Measurements from ENCODE around the gene THSD7B.
A peak's percentile ranks its signal among the peaks of the same experiment; 100 is the strongest.
"Not testable (repeated sequence)": the region's sequence is repeated elsewhere in the genome, so short reads cannot be mapped to it uniquely, and the experiment has no call there.

Gene THSD7B

GRCh38 chr2:137435162-137435561 lies 669.8 kb downstream of the THSD7B start:
- DNase-seq = no peak

GRCh38 chr2:137437386-137437785 lies 672.0 kb downstream of the THSD7B start:
- no peak for DNase-seq

GRCh38 chr2:137444970-137445369 lies 679.6 kb downstream of the THSD7B start:
- no peak for DNase-seq

- no peak for DNase-seq
Observed at GRCh38 chr2:137449454-137449853, 684.1 kb downstream of the THSD7B start.

- no peak for DNase-seq
Observed at GRCh38 chr2:137454886-137455285, 689.5 kb downstream of the THSD7B start.

- DNase-seq = peak; percentile 18 to 31
Observed at GRCh38 chr2:137467246-137467862, 702.0 kb downstream of the THSD7B start.

- no peak for DNase-seq
Observed at GRCh38 chr2:137493261-137493660, 727.9 kb downstream of the THSD7B start.

GRCh38 chr2:137500599-137500998 lies 735.3 kb downstream of the THSD7B start:
- no peak for DNase-seq

- DNase-seq = no peak
Observed at GRCh38 chr2:137507237-137507636, 741.9 kb downstream of the THSD7B start.

GRCh38 chr2:137508739-137509384 lies 743.5 kb downstream of the THSD7B start:
- DNase-seq = no peak

- no peak for DNase-seq
Observed at GRCh38 chr2:137511526-137511925, 746.2 kb downstream of the THSD7B start.

GRCh38 chr2:137521653-137522619 lies 756.6 kb downstream of the THSD7B start:
- no peak for DNase-seq

- DNase-seq = no peak
Observed at GRCh38 chr2:137522620-137523011, 757.3 kb downstream of the THSD7B start.

GRCh38 chr2:137523931-137524330 lies 758.6 kb downstream of the THSD7B start:
- DNase-seq = no peak

- no peak for DNase-seq
Observed at GRCh38 chr2:137525132-137525531, 759.8 kb downstream of the THSD7B start.

GRCh38 chr2:137525641-137526190 lies 760.4 kb downstream of the THSD7B start:
- DNase-seq = no peak

- no peak for DNase-seq
Observed at GRCh38 chr2:137535897-137536296, 770.6 kb downstream of the THSD7B start.

- no peak for DNase-seq
Observed at GRCh38 chr2:137539336-137539735, 774.0 kb downstream of the THSD7B start.

- DNase-seq = no peak
Observed at GRCh38 chr2:137547842-137548241, 782.5 kb downstream of the THSD7B start.

- DNase-seq = no peak
Observed at GRCh38 chr2:137566387-137566786, 801.0 kb downstream of the THSD7B start.

GRCh38 chr2:137570484-137570883 lies 805.1 kb downstream of the THSD7B start:
- DNase-seq = no peak

GRCh38 chr2:137587834-137588233 lies 822.5 kb downstream of the THSD7B start:
- DNase-seq = not testable (repeated sequence)

- not testable (repeated sequence) for DNase-seq
Observed at GRCh38 chr2:137588578-137588977, 823.2 kb downstream of the THSD7B start.
